NCI-H1105 treated with DMSO at 0.1 percent for 48 hours (cell line): Measurements from ENCODE around the gene GMDS.

Experiments used
- DNase-seq: peaks from one replicate; lab custom pipeline; 2025; lab: John Stamatoyannopoulos, UW

GMDS gene

GRCh38 chr6:1895721-1896120 is 349.7 kb downstream of the GMDS start:
- no peak for DNase-seq

DNA sequence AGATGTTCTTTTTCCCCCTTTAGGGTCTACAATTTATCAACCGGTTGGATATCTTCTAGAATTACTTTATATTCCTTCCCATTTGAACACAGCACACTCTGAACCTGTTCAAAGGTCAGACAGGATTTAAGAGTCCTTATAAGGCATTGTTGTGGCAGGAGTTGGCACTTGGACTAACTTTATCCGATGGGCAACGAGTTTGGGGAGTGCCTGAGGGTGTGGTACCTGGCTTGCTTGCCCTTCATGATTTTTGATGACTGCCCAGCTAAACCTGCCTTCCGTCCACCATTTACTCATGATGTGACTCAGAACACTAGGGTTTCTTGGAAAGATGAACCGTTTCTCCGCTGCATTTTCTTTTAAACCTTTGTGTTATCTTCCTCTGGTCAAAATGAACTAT is 350.5 kb downstream of the GMDS start:
- DNase-seq = no peak

GRCh38 chr6:1893470-1894130 is 351.8 kb downstream of the GMDS start:
- DNase-seq = no peak

DNA sequence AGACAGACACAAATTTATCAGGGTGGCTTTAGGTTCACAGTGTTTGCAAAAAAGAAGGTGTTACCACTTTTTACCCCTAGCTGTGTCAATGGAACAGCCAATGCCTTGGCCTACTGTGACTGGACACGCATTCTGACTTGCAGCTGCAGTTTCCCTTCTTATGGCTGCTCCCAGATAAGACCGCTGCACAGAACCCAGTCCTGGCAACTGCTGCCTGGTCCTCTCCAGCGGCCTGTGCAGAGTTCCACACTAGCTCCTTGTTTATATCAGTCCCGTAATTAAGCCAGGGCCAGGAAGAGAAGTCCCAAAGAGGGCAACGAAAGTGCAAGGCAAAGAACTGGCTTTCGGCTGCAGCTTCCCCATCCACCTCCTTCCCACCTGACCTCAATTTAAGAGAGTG is 352.7 kb downstream of the GMDS start:
- no peak for DNase-seq

DNA sequence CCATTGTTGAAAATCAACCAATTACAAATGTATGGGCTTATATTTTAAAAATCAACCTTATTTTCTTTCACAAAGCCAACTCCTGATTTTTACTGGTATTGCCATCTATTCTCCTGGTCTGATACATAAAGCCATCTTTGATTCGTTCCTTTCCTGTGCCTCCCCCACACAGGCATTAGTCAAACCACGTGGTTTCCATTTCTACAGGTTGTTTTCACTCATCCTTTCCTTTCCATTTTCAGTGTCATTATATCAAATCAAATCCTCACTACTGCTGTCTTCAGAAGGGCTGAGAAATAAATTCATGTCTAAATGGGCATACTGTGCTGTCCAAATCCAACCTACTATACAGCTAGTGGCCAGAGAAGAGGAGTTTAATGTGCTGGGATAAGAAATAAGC is 354.4 kb downstream of the GMDS start:
- no peak for DNase-seq

- DNase-seq = no peak
Observed at GRCh38 chr6:1890071-1890470, 355.3 kb downstream of the GMDS start.

- no peak for DNase-seq
Observed at GRCh38 chr6:1885576-1886011, 359.8 kb downstream of the GMDS start.

DNA sequence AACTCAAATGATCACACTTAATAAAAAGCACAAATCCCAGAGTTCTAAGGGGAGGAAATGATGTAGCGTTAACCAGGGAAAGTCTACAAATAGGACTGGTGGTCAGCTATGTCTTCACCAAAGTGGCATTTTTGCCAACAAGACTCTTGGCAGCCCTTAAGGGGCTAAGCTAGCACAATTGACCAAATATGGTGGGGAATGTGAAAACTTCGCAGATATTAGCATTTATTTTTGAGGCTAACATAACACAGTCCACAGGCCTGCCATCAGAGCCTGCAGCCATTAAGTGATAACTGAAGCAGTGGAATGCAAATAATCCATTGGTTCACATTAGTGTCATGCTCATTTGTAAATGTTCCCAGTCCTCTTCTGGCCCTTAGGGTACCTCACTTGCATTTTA is 361.1 kb downstream of the GMDS start:
- DNase-seq = no peak

GRCh38 chr6:1878330-1878729 is 367.1 kb downstream of the GMDS start:
- no peak for DNase-seq

DNA sequence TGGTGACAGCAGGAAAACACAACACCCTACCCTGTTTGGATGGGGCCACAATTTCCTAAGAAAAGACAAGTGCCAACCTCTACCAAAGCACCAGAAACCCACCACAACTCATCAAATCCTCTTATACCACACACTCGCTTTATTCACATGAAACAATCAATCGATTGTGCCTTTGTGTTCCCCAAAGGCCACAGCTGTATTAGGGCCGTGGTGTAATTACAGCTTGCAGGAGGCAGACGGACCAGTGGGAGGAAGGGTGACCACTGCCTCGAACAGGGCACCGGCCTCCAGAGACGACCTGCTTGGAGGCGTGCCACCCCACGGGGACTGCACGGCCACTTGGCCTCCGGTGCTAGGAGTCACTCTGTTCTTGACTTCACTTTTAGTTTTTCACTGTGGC is 371.6 kb downstream of the GMDS start:
- DNase-seq = no peak

DNA sequence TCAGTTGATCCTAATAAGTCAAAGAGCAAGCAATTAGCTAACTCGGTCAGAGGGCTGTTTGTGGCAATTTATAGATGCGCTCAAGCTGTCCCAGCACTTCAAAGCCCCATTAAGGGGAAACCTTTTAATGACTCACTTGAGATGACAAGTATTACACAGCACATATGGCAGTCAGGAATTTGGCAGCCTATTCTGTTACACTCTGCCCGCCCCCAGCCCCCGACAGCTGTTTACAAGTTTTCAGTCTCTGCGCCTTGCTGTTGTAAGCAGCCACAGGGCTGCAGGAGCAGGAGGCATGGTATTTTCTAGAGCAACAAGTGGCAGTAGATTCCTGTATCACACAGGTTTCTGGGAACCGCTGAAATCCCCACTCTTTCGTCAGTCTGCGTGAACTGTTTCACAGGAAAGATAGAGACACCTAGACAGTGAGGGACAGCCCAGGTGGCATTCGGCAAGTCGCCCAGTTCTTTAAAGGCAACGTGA is 372.7 kb downstream of the GMDS start:
- DNase-seq = peak; percentile 98

DNA sequence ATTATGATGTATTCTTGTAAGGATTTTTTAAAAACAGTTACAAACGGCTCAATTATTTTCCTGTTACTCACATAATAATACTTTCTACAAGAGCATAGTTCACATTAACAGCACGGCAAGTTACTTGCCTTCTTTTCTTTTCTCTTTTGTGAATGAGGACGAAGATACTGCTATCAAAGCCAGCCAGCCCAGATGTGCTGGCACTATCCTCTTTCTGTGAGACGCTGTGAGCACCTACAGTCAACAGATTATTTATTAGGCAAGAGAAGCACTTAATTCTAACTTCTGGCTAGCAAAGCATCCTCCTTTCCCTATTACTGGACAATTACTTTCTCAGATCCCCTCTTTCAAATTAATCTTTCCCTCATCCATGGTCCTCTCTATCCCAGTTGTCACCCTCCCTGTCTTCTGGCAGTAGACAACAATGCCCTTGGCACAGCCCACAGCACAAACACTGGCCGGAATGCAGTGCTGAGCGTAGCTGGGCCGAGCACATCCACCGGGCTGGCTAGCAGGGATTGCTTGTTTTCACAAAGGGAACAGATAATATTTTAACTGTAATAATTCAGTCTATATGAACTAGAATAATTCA is 373.6 kb downstream of the GMDS start:
- DNase-seq = peak; percentile 50

DNA sequence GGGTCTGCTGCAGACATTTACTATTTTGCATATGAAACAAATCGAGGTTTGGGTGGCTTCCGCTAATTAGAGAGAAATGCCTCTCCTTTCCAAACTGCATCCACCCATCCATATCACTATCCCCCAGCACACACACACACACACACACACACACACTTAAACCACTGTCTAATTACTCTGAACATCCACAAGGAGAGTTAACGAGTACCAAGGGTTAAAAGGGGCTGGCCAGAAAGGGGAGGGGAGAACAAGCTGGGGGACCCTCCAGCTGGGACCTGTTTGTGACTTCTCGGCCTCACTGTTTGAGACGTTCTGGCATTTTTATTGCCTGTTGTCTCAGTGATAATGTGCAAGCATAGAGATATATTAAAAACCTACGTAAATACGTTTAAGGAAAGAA is 374.5 kb downstream of the GMDS start:
- DNase-seq = no peak

DNA sequence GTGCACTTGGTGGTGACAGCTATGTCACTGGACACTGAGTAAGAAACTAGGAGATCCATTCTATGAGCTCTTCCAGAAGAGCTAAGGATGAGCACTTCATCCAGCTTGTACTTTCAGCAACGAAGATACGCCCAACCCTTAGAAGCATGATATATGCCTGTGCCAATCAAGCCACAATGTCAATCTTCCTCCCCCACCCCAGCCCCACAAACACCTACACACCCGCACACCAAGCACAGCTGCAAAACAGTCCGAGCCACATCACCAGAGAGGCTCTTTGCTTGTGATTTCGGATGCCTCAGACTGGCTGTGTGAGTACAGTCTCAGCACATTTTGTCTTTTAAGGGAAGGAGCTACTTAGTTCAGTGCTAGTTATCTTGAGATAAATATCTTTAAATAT is 375.2 kb downstream of the GMDS start:
- no peak for DNase-seq

GRCh38 chr6:1869769-1870168 is 375.6 kb downstream of the GMDS start:
- DNase-seq = no peak

- no peak for DNase-seq
Observed at GRCh38 chr6:1869308-1869707, 376.1 kb downstream of the GMDS start.

DNA sequence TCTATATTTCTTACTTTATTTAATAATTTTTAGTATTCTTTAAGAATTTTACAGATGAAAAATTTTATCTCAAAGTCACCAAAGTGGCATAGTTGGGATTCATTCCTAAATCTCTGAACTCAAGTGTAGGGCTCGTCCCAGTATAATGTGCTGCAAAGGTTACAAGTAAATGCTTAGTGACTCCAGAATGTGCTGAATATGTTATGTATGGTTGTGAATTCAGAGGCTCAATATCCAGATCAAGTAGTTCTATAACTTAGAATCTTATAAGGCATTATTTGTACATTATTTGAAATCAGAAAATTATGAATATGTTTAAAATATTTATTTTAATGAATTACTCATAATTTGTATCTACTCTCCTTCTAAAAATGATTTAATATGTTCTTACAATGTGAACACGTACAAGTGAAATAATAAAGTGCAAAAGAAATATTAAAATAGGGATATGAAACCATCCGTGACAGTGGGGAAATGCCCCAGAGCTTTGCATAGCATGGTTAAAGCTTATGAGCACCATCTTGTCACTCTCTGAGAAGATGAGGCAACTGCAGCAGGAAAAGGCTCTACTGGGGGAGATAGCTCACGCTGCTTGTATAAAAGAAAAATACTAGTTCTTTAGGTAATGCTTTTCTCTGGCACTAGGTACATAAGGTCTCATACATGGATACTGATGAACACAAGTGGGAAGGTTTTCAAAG is 376.7 kb downstream of the GMDS start:
- DNase-seq = no peak

- DNase-seq = no peak
Observed at GRCh38 chr6:1867197-1867596, 378.2 kb downstream of the GMDS start.

- DNase-seq = no peak
Observed at GRCh38 chr6:1865585-1865984, 379.8 kb downstream of the GMDS start.

DNA sequence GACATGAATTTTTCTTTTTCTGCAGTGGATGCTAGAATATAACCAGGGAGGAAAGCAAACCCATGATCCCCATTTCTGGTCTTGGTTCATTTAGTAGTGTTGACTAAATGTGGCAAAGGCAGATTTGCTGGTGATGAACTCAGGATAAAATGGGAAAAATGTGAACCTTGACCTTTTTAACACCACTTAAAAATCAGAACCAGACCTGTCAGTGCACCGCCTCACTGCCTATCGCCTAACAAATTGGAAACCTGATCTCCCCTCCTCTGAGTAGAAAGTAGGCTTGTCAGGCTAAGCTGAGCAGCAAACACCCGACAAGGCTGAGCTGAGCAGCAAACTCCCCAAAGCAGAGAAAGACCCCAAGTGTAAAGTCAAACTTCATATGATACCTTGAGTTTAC is 380.9 kb downstream of the GMDS start:
- DNase-seq = peak; percentile 14

- DNase-seq = no peak
Observed at GRCh38 chr6:1862411-1862810, 383.0 kb downstream of the GMDS start.

- no peak for DNase-seq
Observed at GRCh38 chr6:1860756-1861348, 384.6 kb downstream of the GMDS start.

DNA sequence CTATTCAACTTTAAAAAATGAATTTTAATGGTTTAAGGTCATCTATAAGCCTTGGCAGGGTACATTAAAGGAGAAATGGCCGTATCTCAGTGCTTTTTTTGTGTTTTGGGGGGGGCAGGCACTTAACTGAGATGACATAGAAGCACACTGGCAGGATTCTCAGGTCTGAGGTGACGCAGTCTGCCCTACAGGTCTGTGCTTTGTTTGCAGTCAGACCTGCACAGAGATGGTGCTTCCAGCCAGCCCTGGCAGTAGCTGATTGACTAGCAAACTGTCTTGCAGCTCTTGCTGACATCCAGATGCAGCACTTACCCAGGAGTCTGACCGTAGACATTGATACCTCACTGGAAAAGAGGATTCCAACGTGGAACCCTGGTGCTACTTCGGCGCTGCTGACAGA is 386.5 kb downstream of the GMDS start:
- DNase-seq = no peak
